Measurements from ENCODE around the gene GRM7.

DNA sequence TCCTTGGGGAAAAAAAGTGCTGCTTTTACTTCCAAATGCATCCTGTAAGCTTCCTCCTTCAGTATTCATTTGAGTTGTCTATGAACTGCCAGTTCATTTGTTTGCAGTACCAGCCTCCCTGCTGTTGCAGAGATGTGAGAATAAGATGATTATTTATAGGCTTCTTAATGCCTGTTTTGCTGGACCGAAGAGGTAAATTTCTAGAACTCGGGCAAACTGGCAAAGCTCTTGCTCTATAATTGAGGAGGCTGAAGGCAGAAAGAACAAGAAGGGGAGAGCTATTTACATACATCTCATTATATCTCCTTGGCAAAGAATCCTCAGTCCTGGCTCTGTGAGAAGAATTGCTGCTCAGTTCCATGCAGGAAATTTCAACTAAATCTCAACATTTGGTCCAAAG, 790.4 kb downstream of the GRM7 start:
- TF ChIP-seq CTCF (conservative IDR thresholded peaks at IDR 0.05; ENCODE audit: low read depth, low read length) (no peak), EZH2 (IDR thresholded peaks at IDR 0.05; ENCODE audit: borderline replicate concordance, low read depth, low read length, poor library complexity, severe bottlenecking) (no peak)

Data from A673 (cell line).